H1 (cell line): ENCODE data around the gene TERB1. TPM values are rescaled to one million over a fixed set of nuclear protein-coding genes. Genes with fewer than 3 reads are reported as not detected.

ENCODE experiments used
- CTCF ChIA-PET: fragments of 300-600 bp; sonication (Branson Sonifier 250); formaldehyde crosslinking; loops from one replicate; lab custom pipeline; 2021; ENCODE audit not compliant: partially characterized antibody; lab: Charles Lee
- POLR2A ChIA-PET: fragments of 300-600 bp; sonication (Branson Sonifier 250); formaldehyde crosslinking; loops from one replicate; lab custom pipeline; 2021; ENCODE audit warnings: inconsistent platforms; ENCODE audit not compliant: partially characterized antibody; lab: Charles Lee
- DNase-seq, 2 experiments: peaks; one replicate each; pipeline versions ENCODE4 v3.0.0 to v3.0.0-alpha.2; 2010 to 2022; ENCODE audit warnings: low spot score in 2 of 2, low read depth in 1 of 2, mixed read lengths in 1 of 2
- FAIRE-seq: peaks from 2 replicates; lab custom pipeline; 2011; peaks lifted over from hg19 to GRCh38; lab: Jason Lieb, UNC
- H2AFZ ChIP-seq: 2 replicates; pipeline ENCODE4 v1.8.1; 2012; ENCODE audit warnings: low read length, inconsistent platforms
- H2AK5ac ChIP-seq: 2 replicates; pipeline ENCODE4 v1.6.1; 2013; ENCODE audit warnings: low read depth, low read length
- H2BK120ac ChIP-seq: replicated peaks from 2 replicates; pipeline ENCODE3; 2013; ENCODE audit warnings: low read depth, low read length, inconsistent platforms
- H2BK12ac ChIP-seq: 2 replicates; pipeline ENCODE4 v1.6.1; 2013; ENCODE audit warnings: low read depth, low read length
- H2BK15ac ChIP-seq: 2 replicates; pipeline ENCODE4 v1.6.1; 2013; ENCODE audit warnings: low read length
- H2BK20ac ChIP-seq: 2 replicates; pipeline ENCODE4 v1.6.1; 2013; ENCODE audit warnings: low read length
- H2BK5ac ChIP-seq: 2 replicates; pipeline ENCODE4 v1.6.1; 2013; ENCODE audit warnings: low read depth, low read length
- H3K14ac ChIP-seq: 2 replicates; pipeline ENCODE4 v1.6.1; 2013; ENCODE audit warnings: inconsistent platforms; ENCODE audit not compliant: insufficient read length
- H3K18ac ChIP-seq: 2 replicates; pipeline ENCODE4 v1.6.1; 2013; ENCODE audit warnings: low read length; ENCODE audit errors: extremely low read depth
- H3K23ac ChIP-seq: 2 replicates; pipeline ENCODE4 v1.6.1; 2013; ENCODE audit warnings: inconsistent platforms; ENCODE audit not compliant: insufficient read length
- H3K23me2 ChIP-seq: 2 replicates; pipeline ENCODE4 v1.6.1; 2013; ENCODE audit warnings: low read depth, low read length
- H3K27ac ChIP-seq: 2 replicates; pipeline ENCODE4 v1.6.1; 2011; ENCODE audit warnings: low read depth, low read length, inconsistent platforms
- H3K27me3 ChIP-seq, 4 experiments: replicated peaks in 1 of 4; 1 replicate in 1 of 4; 2 replicates in 3 of 4; pipeline versions ENCODE4 v1.6.1 to v1.8.1; 2011 to 2013; ENCODE audit warnings: low read length in 3 of 4, mild to moderate bottlenecking in 3 of 4, inconsistent platforms in 2 of 4, mixed read lengths in 2 of 4, moderate library complexity in 1 of 4; ENCODE audit not compliant: control insufficient read depth in 3 of 4, insufficient read depth in 3 of 4; ENCODE audit errors: extremely low read depth in 1 of 4
- H3K36me3 ChIP-seq, 4 experiments: 2 replicates each; pipeline versions ENCODE4 v1.6.1 to v1.8.1; 2011 to 2013; ENCODE audit warnings: mild to moderate bottlenecking in 4 of 4, low read length in 3 of 4, moderate library complexity in 2 of 4, control low read depth in 1 of 4, inconsistent platforms in 1 of 4; ENCODE audit not compliant: insufficient read depth in 4 of 4, control insufficient read depth in 2 of 4
- H3K4ac ChIP-seq: replicated peaks from 2 replicates; pipeline ENCODE3; 2013; ENCODE audit warnings: low read length, low read depth, mixed read lengths, inconsistent platforms; ENCODE audit not compliant: insufficient read length
- H3K4me1 ChIP-seq, 4 experiments: replicated peaks in 1 of 4; 1 replicate in 1 of 4; 2 replicates in 3 of 4; pipeline versions ENCODE4 v1.6.1 to v1.8.1; 2011 to 2013; ENCODE audit warnings: low read length in 3 of 4, inconsistent platforms in 2 of 4, mixed read lengths in 1 of 4; ENCODE audit not compliant: insufficient read depth in 4 of 4, control insufficient read depth in 3 of 4
- H3K4me2 ChIP-seq, 2 experiments: 2 replicates each; pipeline versions ENCODE4 v1.6.1 to v1.8.1; 2011 to 2013; ENCODE audit warnings: low read depth in 2 of 2, low read length in 2 of 2, control low read depth in 1 of 2, inconsistent platforms in 1 of 2, mild to moderate bottlenecking in 1 of 2; ENCODE audit not compliant: insufficient read depth in 1 of 2
- H3K4me3 ChIP-seq, 4 experiments: fragments of 200-600, 300-600 bp in 1 of 4; sonication (generic), shearing (Covaris generic), sonication (Bioruptor Twin) in 1 of 4; 2 replicates each; pipeline versions ENCODE4 v1.5.1 to v1.8.1; 2011 to 2016; ENCODE audit warnings: low read length in 4 of 4, low read depth in 3 of 4, control low read depth in 2 of 4, inconsistent platforms in 2 of 4, mild to moderate bottlenecking in 2 of 4, mixed read lengths in 1 of 4, moderate library complexity in 1 of 4; ENCODE audit not compliant: insufficient read depth in 2 of 4; ENCODE audit errors: extremely low read depth in 1 of 4
- H3K56ac ChIP-seq: replicated peaks from 2 replicates; pipeline ENCODE3; 2013; ENCODE audit warnings: low read depth, mild to moderate bottlenecking, mixed read lengths, low read length, inconsistent platforms; ENCODE audit not compliant: insufficient read length
- H3K79me1 ChIP-seq: 2 replicates; pipeline ENCODE4 v1.6.1; 2013; ENCODE audit warnings: low read depth, low read length, control low read depth
- H3K79me2 ChIP-seq, 2 experiments: 2 replicates each; pipeline versions ENCODE4 v1.6.1 to v1.8.1; 2012 to 2013; ENCODE audit warnings: low read length in 2 of 2, mild to moderate bottlenecking in 2 of 2, inconsistent platforms in 1 of 2; ENCODE audit not compliant: insufficient read depth in 2 of 2, control insufficient read depth in 1 of 2
- H3K9ac ChIP-seq, 4 experiments: replicated peaks in 1 of 4; 1 replicate in 1 of 4; 2 replicates in 3 of 4; pipeline versions ENCODE4 v1.6.1 to v1.8.1; 2011 to 2013; ENCODE audit warnings: low read depth in 3 of 4, low read length in 3 of 4, control low read depth in 2 of 4, mild to moderate bottlenecking in 2 of 4, moderate library complexity in 2 of 4, inconsistent platforms in 1 of 4; ENCODE audit errors: extremely low read depth in 1 of 4
- H3K9me3 ChIP-seq, 2 experiments: 2 replicates each; pipeline versions ENCODE4 v1.6.1 to v1.8.1; 2012 to 2013; ENCODE audit warnings: mild to moderate bottlenecking in 2 of 2, moderate library complexity in 2 of 2, control low read depth in 1 of 2, inconsistent platforms in 1 of 2, low read depth in 1 of 2, low read length in 1 of 2, mixed read lengths in 1 of 2; ENCODE audit not compliant: insufficient read depth in 2 of 2
- H4K20me1 ChIP-seq, 2 experiments: replicated peaks in 1 of 2; 2 replicates each; pipeline versions ENCODE3 to v1.8.1; 2011 to 2013; ENCODE audit warnings: inconsistent platforms in 2 of 2, low read length in 2 of 2, mild to moderate bottlenecking in 1 of 2; ENCODE audit not compliant: insufficient read depth in 2 of 2, control insufficient read depth in 1 of 2
- H4K5ac ChIP-seq: 2 replicates; pipeline ENCODE4 v1.6.1; 2013; ENCODE audit warnings: low read length, low read depth, mixed read lengths, inconsistent platforms; ENCODE audit not compliant: insufficient read length
- H4K8ac ChIP-seq: 2 replicates; pipeline ENCODE4 v1.8.0; 2013; ENCODE audit warnings: mild to moderate bottlenecking, moderate library complexity, low read length, inconsistent platforms; ENCODE audit not compliant: insufficient read depth; ENCODE audit errors: extremely low read depth
- H4K91ac ChIP-seq: replicated peaks from 2 replicates; pipeline ENCODE3; 2013; ENCODE audit warnings: low read length, mixed read lengths, inconsistent platforms; ENCODE audit not compliant: insufficient read length
- CREB1 ChIP-seq: IDR thresholded peaks from 2 replicates; pipeline ENCODE4 v1.6.1; 2012; ENCODE audit warnings: inconsistent platforms
- EZH2 ChIP-seq: fragments of 200-600 bp; sonication (generic); IDR thresholded peaks from 2 replicates; pipeline ENCODE4 v1.7.1; 2012; ENCODE audit warnings: low read depth, mild to moderate bottlenecking, moderate library complexity, low read length, inconsistent platforms; ENCODE audit not compliant: severe bottlenecking
- HDAC2 ChIP-seq, 2 experiments: fragments of 300-600 bp in 1 of 2; sonication (generic) in 1 of 2; IDR thresholded peaks; 2 replicates each; pipeline ENCODE4 v1.6.1; 2011 to 2012; ENCODE audit warnings: low read depth in 2 of 2, low read length in 2 of 2, mild to moderate bottlenecking in 2 of 2, moderate library complexity in 2 of 2, borderline replicate concordance in 1 of 2, inconsistent platforms in 1 of 2
- HDAC6 ChIP-seq: IDR thresholded peaks from one replicate; pipeline ENCODE4 v1.7.1; 2012; ENCODE audit warnings: low read depth, mild to moderate bottlenecking, inconsistent platforms, low read length, moderate library complexity
- JUN ChIP-seq: IDR thresholded peaks from 2 replicates; pipeline ENCODE4 v1.6.1; 2011; ENCODE audit warnings: low read depth, mild to moderate bottlenecking, improper control_type of control experiment, low read length
- NRF1 ChIP-seq: IDR thresholded peaks from 2 replicates; pipeline ENCODE4 v1.6.1; 2011; ENCODE audit warnings: mild to moderate bottlenecking, low read depth, low read length, improper control_type of control experiment
- PHF8 ChIP-seq: fragments of 200-600 bp; sonication (generic); conservative IDR thresholded peaks from 2 replicates; pipeline ENCODE4 v1.7.1; 2012; ENCODE audit warnings: low read depth, mild to moderate bottlenecking, inconsistent platforms, low read length, moderate library complexity
- RBBP5 ChIP-seq: IDR thresholded peaks from 2 replicates; pipeline ENCODE4 v1.7.1; 2012; ENCODE audit warnings: low read depth, mild to moderate bottlenecking, inconsistent platforms, low read length, moderate library complexity, borderline replicate concordance
- SAP30 ChIP-seq: fragments of 300-600 bp; sonication (generic); IDR thresholded peaks from 2 replicates; pipeline ENCODE4 v1.7.1; 2012; ENCODE audit warnings: low read length, moderate library complexity, mild to moderate bottlenecking, inconsistent platforms; ENCODE audit not compliant: insufficient read depth, insufficient replicate concordance
- SIX5 ChIP-seq: IDR thresholded peaks from 2 replicates; pipeline ENCODE4 v1.6.1; 2011; ENCODE audit warnings: mild to moderate bottlenecking, low read depth, low read length
- SP1 ChIP-seq: IDR thresholded peaks from 2 replicates; pipeline ENCODE4 v1.6.1; 2011; ENCODE audit warnings: low read depth, low read length
- TAF7 ChIP-seq: optimal IDR thresholded peaks from 2 replicates; pipeline ENCODE3; 2011; ENCODE audit warnings: low read depth, mild to moderate bottlenecking, inconsistent platforms, low read length, moderate library complexity, borderline replicate concordance
- TBP ChIP-seq: IDR thresholded peaks from 2 replicates; pipeline ENCODE4 v1.6.1; 2011; ENCODE audit warnings: low read depth, low read length, improper control_type of control experiment
- ZNF274 ChIP-seq: IDR thresholded peaks from 2 replicates; pipeline ENCODE4 v1.7.0; 2012; ENCODE audit warnings: low read length, borderline replicate concordance; ENCODE audit errors: extremely low read depth
- WGBS, 2 experiments: shearing (Covaris generic) in 1 of 2; methylation state at CpG; one replicate each; pipeline versions ENCODE4 v1.1.6 to v1.1.7; 2013 to 2015; ENCODE audit warnings: low lambda C conversion rate in 2 of 2, mixed read lengths in 2 of 2, inconsistent platforms in 1 of 2, low coverage in 1 of 2, missing lambda C conversion rate in 1 of 2; ENCODE audit not compliant: insufficient replicate concordance in 2 of 2, insufficient coverage in 1 of 2, insufficient read length in 1 of 2; ENCODE audit errors: extremely low coverage in 1 of 2, missing lambda C conversion rate in 1 of 2; 5-methylcytosine and 5-hydroxymethylcytosine counted together
- polyA plus RNA-seq, 7 experiments: library from polyadenylated mRNA; depleted of rRNA in 3 of 7; stranded (reverse) in 5 of 7; unstranded in 2 of 7; fragments of >200 nt in 5 of 7; fragments of 200-250 nt in 2 of 7; gene quantifications; 1 replicate in 5 of 7; 2 replicates in 1 of 7; 4 replicates in 1 of 7; pipeline versions ENCODE4 v1.2.1 to v1.2.3, GENCODE V29; 2011 to 2013; ENCODE audit warnings: missing spikeins in 2 of 7, mixed read lengths in 2 of 7
- total RNA-seq: library from RNA; stranded (reverse); fragmentation: NEBNext Ultra II Directional; extraction: Animal tissue kit (Norgen Biotek cat#: 25700); gene quantifications from 2 replicates; pipeline ENCODE4 v1.2.1, GENCODE V29; 2021

Gene TERB1
- total and polyA plus RNA-seq, 2 of the 8 experiments (the other 6 are each of a cell fraction or from before 2014, with no cell fraction given): not detected

GRCh38 chr16:66706506-66706880 is 94.9 kb downstream of the TERB1 start:
- Histone ChIP-seq H2BK15ac (no peak overlapping the region), H3K79me2 (no peaks in the 10 kb centered on the region), H3K4me1 (peaks cover 0 to 4% (median 1%) of the 10 kb centered on the region in 4 experiments; a peak in 2 of 7 replicates), H2BK12ac (no peak overlapping the region; the same call in 1 of the 2 replicates), H3K14ac (no peak overlapping the region), H3K4ac (no peak overlapping the region), H4K5ac (no peak overlapping the region), H2BK5ac (no peak overlapping the region), H3K9me3 (no peaks in the 10 kb centered on the region), H2BK20ac (no peak overlapping the region), H2AK5ac (no peak overlapping the region), H4K91ac (no peak overlapping the region), H3K18ac (no peak overlapping the region), H4K20me1 (no peaks in the 10 kb centered on the region), H2AFZ (0 out of 2 replicates have a peak overlapping the region, but pooled peaks have one; percentile 2), H3K4me2 (no peak overlapping the region), H3K4me3 (no peak overlapping the region), H3K23me2 (no peaks in the 10 kb centered on the region; the same call in 1 of the 2 replicates), H4K8ac (no peak overlapping the region), H3K27ac (no peak overlapping the region), H3K9ac (no peak overlapping the region), H3K27me3 (no peaks in the 10 kb centered on the region), H3K23ac (no peak overlapping the region), H3K79me1 (no peaks in the 10 kb centered on the region; the same call in 1 of the 2 replicates), H2BK120ac (no peak overlapping the region), H3K56ac (no peak overlapping the region), H3K36me3 (no peaks in the 10 kb centered on the region)
- no peak for DNase-seq
- TF ChIP-seq TAF7 (no peak), SAP30 (no peak), EZH2 (no peak), ZNF274 (no peak), RBBP5 (no peak), HDAC6 (no peak), SP1 (no peak), NRF1 (no peak), SIX5 (no peak), HDAC2 (IDR thresholded peaks at IDR 0.05; ENCODE audit: borderline replicate concordance in 1 of 2, low read depth in 2 of 2, low read length in 2 of 2) (no peak), TBP (no peak), PHF8 (no peak), CREB1 (no peak), JUN (no peak)
- no peak for FAIRE-seq
- ChIA-PET POLR2A (interaction anchor here (1.3 to 2.6 kb wide), 2 partner anchors 10 to 12 kb away, joined by 4 to 11 read pairs; no protein-coding TSS in a partner anchor), CTCF (interaction anchor here (0.7 kb wide), 1 partner anchor 148 kb away, joined by 3 read pairs; no protein-coding TSS in a partner anchor)
- WGBS, 2 experiments: 81% methylated on average over 8 of the region's 8 CpGs; no CpG with 5 or more reads in 1 of the 2 experiments
